Ascending aorta (tissue), 2 donors: Measurements from ENCODE around the gene SLC6A4. TPM values are rescaled to one million over a fixed set of nuclear protein-coding genes. Genes with fewer than 3 reads are reported as not detected.

ENCODE experiments used
- DNase-seq, 2 donors: peaks; one replicate each; pipeline ENCODE4 v3.0.0-alpha.2; 2019; ENCODE audit warnings: low spot score in 2 of 2
- H3K27ac ChIP-seq, 2 donors: fragments of 200-600 bp; sonication (generic); one replicate each; pipeline ENCODE4 v1.5.1; 2016 to 2017; ENCODE audit warnings: mild to moderate bottlenecking in 1 of 2
- H3K27me3 ChIP-seq: fragments of 200-600 bp; sonication (generic); one replicate; pipeline ENCODE4 v1.5.1; 2017
- H3K36me3 ChIP-seq, 2 donors: fragments of 200-600 bp; sonication (generic); one replicate each; pipeline ENCODE4 v1.5.1; 2016
- H3K4me1 ChIP-seq, 2 donors: fragments of 200-600 bp; sonication (generic); one replicate each; pipeline ENCODE4 v1.5.1; 2016 to 2017; ENCODE audit warnings: mild to moderate bottlenecking in 1 of 2
- H3K4me3 ChIP-seq, 2 donors: fragments of 200-600 bp; sonication (generic); one replicate each; pipeline ENCODE4 v1.5.1; 2016 to 2017; ENCODE audit warnings: mild to moderate bottlenecking in 1 of 2
- H3K9me3 ChIP-seq, 2 donors: fragments of 200-600 bp; sonication (generic); one replicate each; pipeline ENCODE4 v1.5.1; 2016
- CTCF ChIP-seq, 3 experiments: fragments of 200-600 bp in 2 of 3; fragments of 450-650 bp in 1 of 3; sonication (generic) in 2 of 3; IDR thresholded peaks; one replicate each; pipeline ENCODE4 v1.5.1; 2016 to 2019; ENCODE audit warnings: antibody characterized with exemption in 3 of 3, mild to moderate bottlenecking in 1 of 3, moderate library complexity in 1 of 3
- intact Hi-C: fragments of 100-400 bp; cut with DNase I; formaldehyde crosslinking; loops from one replicate; pipeline ENCODE4 v1.15.1; 2023
- total RNA-seq: library from RNA; depleted of rRNA; stranded (reverse); fragments of >200 nt; gene quantifications from one replicate; pipeline ENCODE4 v1.1.0, GENCODE V29; 2016

Gene SLC6A4
- total RNA-seq, 1 donor from 2014 or later, result 0.85 TPM

GRCh38 chr17:30170415-30170987, 65.0 kb downstream of the SLC6A4 start:
- no peak overlapping the region for H3K27ac ChIP-seq
- DNase-seq, result no peak
- TF ChIP-seq CTCF (IDR thresholded peaks at IDR 0.05), result no peak
- H3K4me3 ChIP-seq, result no peak overlapping the region
- H3K36me3 ChIP-seq, result peaks cover 8 to 17% of the 10 kb centered on the region in 2 donors
- intact Hi-C loops, result no loop called here
- no peaks in the 10 kb centered on the region for H3K9me3 ChIP-seq
- H3K4me1 ChIP-seq, result no peaks in the 10 kb centered on the region
- H3K27me3 ChIP-seq, result no peaks in the 10 kb centered on the region

GRCh38 chr17:30165960-30166359, 69.5 kb downstream of the SLC6A4 start:
- Histone ChIP-seq H3K27me3 (no peaks in the 10 kb centered on the region), H3K4me1 (no peaks in the 10 kb centered on the region), H3K4me3 (no peak overlapping the region), H3K9me3 (no peaks in the 10 kb centered on the region), H3K27ac (no peak overlapping the region), H3K36me3 (peaks cover 0 to 3% of the 10 kb centered on the region in 2 donors)
- intact Hi-C loops, result no loop called here
- no peak for TF ChIP-seq CTCF (IDR thresholded peaks at IDR 0.05)
- DNase-seq, result no peak

- no peaks in the 10 kb centered on the region for H3K4me1 ChIP-seq
- H3K4me3 ChIP-seq, result no peak overlapping the region
- no peaks in the 10 kb centered on the region for H3K27me3 ChIP-seq
- no peaks in the 10 kb centered on the region for H3K9me3 ChIP-seq
- intact Hi-C loops, result no loop called here
- no peak for TF ChIP-seq CTCF (IDR thresholded peaks at IDR 0.05)
- peaks cover 0 to 3% of the 10 kb centered on the region in 2 donors for H3K36me3 ChIP-seq
- no peak overlapping the region for H3K27ac ChIP-seq
- DNase-seq, result no peak
Observed at GRCh38 chr17:30165147-30165546, 70.3 kb downstream of the SLC6A4 start.

GRCh38 chr17:30164531-30164930, 71.0 kb downstream of the SLC6A4 start:
- H3K27me3 ChIP-seq, result no peaks in the 10 kb centered on the region
- intact Hi-C loops, result no loop called here
- DNase-seq, result no peak
- TF ChIP-seq CTCF (IDR thresholded peaks at IDR 0.05), result no peak
- peaks cover 3 to 6% of the 10 kb centered on the region in 2 donors for H3K36me3 ChIP-seq
- H3K4me1 ChIP-seq, result no peaks in the 10 kb centered on the region
- peaks cover 0 to 2% of the 10 kb centered on the region in 2 donors for H3K9me3 ChIP-seq
- H3K27ac ChIP-seq, result no peak overlapping the region
- no peak overlapping the region for H3K4me3 ChIP-seq

- Histone ChIP-seq H3K4me3 (no peak overlapping the region), H3K27ac (no peak overlapping the region), H3K36me3 (peaks cover 7 to 11% of the 10 kb centered on the region in 2 donors), H3K4me1 (no peaks in the 10 kb centered on the region), H3K9me3 (peaks cover 0 to 11% of the 10 kb centered on the region in 2 donors), H3K27me3 (no peaks in the 10 kb centered on the region)
- DNase-seq, result no peak
- intact Hi-C loops, result no loop called here
- TF ChIP-seq CTCF (IDR thresholded peaks at IDR 0.05), result no peak
Observed at GRCh38 chr17:30161601-30162000, 73.9 kb downstream of the SLC6A4 start.
